T-helper 17 cell (primary cell): ENCODE data around the gene MARK2. TPM values are rescaled to one million over a fixed set of nuclear protein-coding genes. Genes with fewer than 3 reads are reported as not detected.

ENCODE experiments used
- ATAC-seq: fragments of 150-1000 bp; cut with Tn5 transposase; 2 replicates; pipeline ENCODE4 v1.10.0; 2021; ENCODE audit warnings: mild to moderate bottlenecking, moderate library complexity
- DNase-seq, 3 donors: peaks; one replicate each; pipeline versions ENCODE4 v3.0.0 to v3.0.0-alpha.2; 2020 to 2021
- H3K9me3 ChIP-seq: one replicate; pipeline ENCODE4 v1.7.0; 2013; ENCODE audit warnings: low read length, mild to moderate bottlenecking; ENCODE audit not compliant: control insufficient read depth, poor library complexity, severe bottlenecking
- H3K27ac Mint-ChIP-seq: one replicate; pipeline ENCODE4 v1.8.0; 2022; ENCODE audit warnings: mild to moderate bottlenecking, moderate library complexity, mixed read lengths
- H3K27me3 Mint-ChIP-seq: one replicate; pipeline ENCODE4 v1.8.0; 2022; ENCODE audit warnings: mixed read lengths
- H3K36me3 Mint-ChIP-seq: one replicate; pipeline ENCODE4 v1.8.0; 2022; ENCODE audit warnings: low read depth, mixed read lengths
- H3K4me1 Mint-ChIP-seq: one replicate; pipeline ENCODE4 v1.8.0; 2022; ENCODE audit warnings: mild to moderate bottlenecking, mixed read lengths
- H3K4me3 Mint-ChIP-seq: one replicate; pipeline ENCODE4 v1.8.0; 2022; ENCODE audit warnings: mild to moderate bottlenecking, moderate library complexity, mixed read lengths
- total RNA-seq, 4 donors: library from RNA in 2 of 4; stranded (reverse) in 2 of 4; gene quantifications; one replicate each; pipeline ENCODE4 v1.2.3 and lab custom pipeline; 2022 to 2026

MARK2 gene
- total RNA-seq, 2 donors from 2014 or later, result 44.6 to 53.5 TPM

DNA sequence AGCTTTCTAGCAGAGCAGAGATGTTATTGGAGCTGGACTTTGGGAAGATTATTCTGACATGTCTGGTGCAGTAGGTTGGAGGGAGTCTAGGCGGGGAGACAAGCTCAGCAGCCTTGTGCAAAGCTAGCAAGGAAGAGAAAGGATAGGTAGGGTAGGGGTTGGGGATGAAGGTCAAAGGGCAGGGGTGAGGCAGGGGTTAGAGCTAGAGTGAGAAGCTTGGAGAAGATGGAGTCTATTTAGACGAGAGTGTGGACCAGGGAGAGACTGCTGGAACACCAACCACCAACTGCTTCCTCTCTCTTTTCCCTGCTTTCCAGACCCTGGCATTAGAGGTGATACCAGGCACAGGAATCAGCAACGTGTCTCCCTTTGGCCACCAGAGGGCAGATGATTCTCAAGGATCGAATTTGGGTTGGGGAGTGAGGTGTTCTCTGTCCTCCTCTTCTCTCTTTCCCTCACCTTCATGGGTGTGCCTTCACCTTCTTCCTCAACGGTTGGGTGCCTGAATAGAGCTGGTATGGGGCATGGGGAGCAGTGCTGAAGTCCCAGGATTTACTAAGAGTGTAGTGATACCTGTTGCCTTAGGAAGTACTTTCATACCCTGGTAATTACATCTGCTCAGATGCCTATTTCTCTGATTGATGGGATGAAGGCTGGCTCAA, 1.8 kb upstream of the MARK2 start:
- H3K36me3 Mint-ChIP-seq, result peaks cover 14% of the 10 kb centered on the region
- peak overlapping the region; percentile 99 for H3K27ac Mint-ChIP-seq
- no peaks in the 10 kb centered on the region for H3K9me3 ChIP-seq
- no peaks in the 10 kb centered on the region for H3K27me3 Mint-ChIP-seq
- peak overlapping the region; percentile 92 for H3K4me3 Mint-ChIP-seq
- ATAC-seq, result no peak
- peaks cover 42% of the 10 kb centered on the region for H3K4me1 Mint-ChIP-seq
- DNase-seq, result peak; percentile 34 to 70 (median 59)

GRCh38 chr11:63837739-63838138, 1.2 kb upstream of the MARK2 start:
- H3K4me1 Mint-ChIP-seq, result peaks cover 44% of the 10 kb centered on the region
- peaks cover 14% of the 10 kb centered on the region for H3K36me3 Mint-ChIP-seq
- H3K27me3 Mint-ChIP-seq, result no peaks in the 10 kb centered on the region
- H3K4me3 Mint-ChIP-seq, result peak overlapping the region; percentile 92
- no peak for DNase-seq
- ATAC-seq, result no peak
- H3K9me3 ChIP-seq, result no peaks in the 10 kb centered on the region
- H3K27ac Mint-ChIP-seq, result peak overlapping the region; percentile 99

- H3K36me3 Mint-ChIP-seq, result peaks cover 14% of the 10 kb centered on the region
- peaks cover 48% of the 10 kb centered on the region for H3K4me1 Mint-ChIP-seq
- H3K27ac Mint-ChIP-seq, result peak overlapping the region; percentile 99
- no peaks in the 10 kb centered on the region for H3K9me3 ChIP-seq
- H3K27me3 Mint-ChIP-seq, result no peaks in the 10 kb centered on the region
- DNase-seq (no peak), ATAC-seq (no peak)
- peak overlapping the region; percentile 92 for H3K4me3 Mint-ChIP-seq
These were observed 696 bp upstream of the MARK2 start for GRCh38 chr11:63838150-63838677.

DNA sequence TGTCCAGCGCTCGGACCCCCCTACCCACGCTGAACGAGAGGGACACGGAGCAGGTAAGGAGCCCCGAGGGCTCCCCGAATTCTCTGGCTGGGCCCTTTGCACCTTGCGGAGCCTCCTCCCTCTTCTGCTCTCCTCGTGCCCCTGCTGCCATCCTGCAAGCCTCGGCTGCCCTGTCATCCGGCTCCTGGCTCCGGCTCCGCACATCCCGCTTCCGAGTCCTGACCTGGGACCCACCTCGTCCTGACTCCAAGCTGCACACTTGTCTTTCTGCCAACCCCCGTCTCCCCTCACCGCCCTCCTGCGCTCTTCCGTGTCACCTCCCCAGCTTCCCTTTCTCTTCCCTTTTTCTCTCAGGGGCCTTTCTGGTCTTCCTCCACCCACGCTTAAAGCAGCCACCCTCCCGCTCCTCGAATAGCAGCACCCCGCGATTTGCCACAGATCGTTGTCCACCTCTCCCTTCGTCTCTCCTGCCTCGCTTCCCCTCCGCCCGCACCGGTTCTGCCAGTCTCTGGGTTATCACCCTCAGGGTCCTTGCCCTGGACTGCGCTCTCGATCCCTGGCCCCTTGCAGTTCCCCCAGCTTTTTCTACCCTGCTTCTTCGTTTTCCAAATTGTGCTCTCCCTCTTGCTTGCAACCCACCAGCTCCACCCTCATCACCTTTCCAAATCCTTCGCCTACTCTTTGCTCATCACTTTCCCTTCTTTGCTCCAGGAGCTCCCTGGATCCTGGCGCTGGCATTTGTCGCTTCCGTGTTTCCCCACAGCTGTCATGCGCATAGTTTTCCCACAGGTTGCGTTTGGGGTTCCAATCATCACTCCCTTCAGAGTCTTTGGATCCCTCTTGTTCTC, 822 bp downstream of the MARK2 start:
- peak overlapping the region; percentile 100 for H3K4me3 Mint-ChIP-seq
- H3K36me3 Mint-ChIP-seq, result peaks cover 14% of the 10 kb centered on the region
- H3K9me3 ChIP-seq, result no peaks in the 10 kb centered on the region
- peaks cover 52% of the 10 kb centered on the region for H3K4me1 Mint-ChIP-seq
- DNase-seq (peak in 1 of 3 donors; percentile 16), ATAC-seq (no peak)
- no peaks in the 10 kb centered on the region for H3K27me3 Mint-ChIP-seq
- peak overlapping the region; percentile 99 for H3K27ac Mint-ChIP-seq

DNA sequence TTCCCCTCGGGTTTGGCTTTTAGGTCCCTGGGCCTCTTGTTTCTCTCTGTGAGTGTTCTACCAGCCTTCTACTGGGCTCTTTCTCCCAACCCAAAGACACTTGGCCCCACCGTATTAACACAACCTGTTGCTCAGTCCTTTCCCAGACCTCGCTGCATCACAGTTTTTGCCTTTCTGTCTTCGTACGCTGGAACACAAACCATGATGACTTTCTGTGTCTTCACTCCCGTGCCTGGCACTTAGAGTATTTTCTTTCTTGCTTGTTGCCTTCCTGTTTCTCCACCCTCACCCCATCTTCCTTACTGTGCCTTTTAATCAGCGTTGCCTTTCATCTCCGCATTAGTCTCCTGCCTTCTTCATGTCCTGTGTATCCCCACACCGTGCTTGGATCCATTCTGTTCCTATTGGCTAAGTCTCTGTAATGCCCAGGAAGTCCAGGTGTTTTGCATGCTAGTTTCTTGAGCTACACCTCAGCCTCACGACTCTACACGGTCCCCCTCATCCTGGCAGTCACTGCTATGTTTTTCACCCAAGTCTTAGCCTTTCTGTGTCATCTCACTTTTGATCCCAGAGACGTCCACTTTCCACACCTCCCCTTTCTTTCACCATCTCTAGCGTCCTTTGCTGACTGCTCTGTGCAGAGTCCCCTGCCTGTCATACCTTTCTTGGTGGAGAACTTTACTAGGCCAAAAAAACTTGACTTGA, 1.6 kb downstream of the MARK2 start:
- no peaks in the 10 kb centered on the region for H3K9me3 ChIP-seq
- DNase-seq (no peak), ATAC-seq (no peak)
- Mint-ChIP-seq H3K27me3 (no peaks in the 10 kb centered on the region), H3K27ac (peak overlapping the region; percentile 99), H3K4me3 (peak overlapping the region; percentile 100), H3K36me3 (peaks cover 14% of the 10 kb centered on the region), H3K4me1 (peaks cover 57% of the 10 kb centered on the region)

- Mint-ChIP-seq H3K27me3 (no peaks in the 10 kb centered on the region), H3K27ac (peak overlapping the region; percentile 99), H3K4me1 (peaks cover 61% of the 10 kb centered on the region), H3K4me3 (peak overlapping the region; percentile 100), H3K36me3 (peaks cover 14% of the 10 kb centered on the region)
- ATAC-seq, result no peak
- H3K9me3 ChIP-seq, result no peaks in the 10 kb centered on the region
- no peak for DNase-seq
These were observed 2.6 kb downstream of the MARK2 start for GRCh38 chr11:63841554-63841953.

DNA sequence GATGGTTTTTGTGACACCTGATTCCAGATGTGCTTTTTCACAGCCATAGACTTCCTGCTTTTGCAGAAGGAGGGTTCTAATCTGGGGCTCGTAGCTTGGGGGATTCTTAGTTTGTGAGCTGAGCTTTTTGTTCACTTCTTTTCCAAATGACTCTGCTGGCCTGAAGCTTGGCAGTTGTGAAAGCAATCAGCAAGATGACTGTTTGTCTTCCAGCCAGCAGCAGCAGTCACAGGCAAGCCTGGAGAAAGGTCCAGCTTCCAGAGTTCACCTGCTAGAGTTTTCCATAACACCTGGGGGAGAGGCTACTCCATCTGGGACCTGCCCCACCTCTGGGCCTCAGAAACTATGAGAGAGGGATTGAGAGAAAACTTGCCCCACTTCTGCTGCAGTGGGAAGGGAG, 4.1 kb downstream of the MARK2 start:
- H3K4me1 Mint-ChIP-seq, result peaks cover 57% of the 10 kb centered on the region
- ATAC-seq (no peak), DNase-seq (no peak)
- no peak overlapping the region for H3K4me3 Mint-ChIP-seq
- peak overlapping the region; percentile 99 for H3K27ac Mint-ChIP-seq
- no peaks in the 10 kb centered on the region for H3K9me3 ChIP-seq
- no peaks in the 10 kb centered on the region for H3K27me3 Mint-ChIP-seq
- H3K36me3 Mint-ChIP-seq, result peaks cover 14% of the 10 kb centered on the region

GRCh38 chr11:63844836-63845235, 5.9 kb downstream of the MARK2 start:
- DNase-seq, result no peak
- Mint-ChIP-seq H3K36me3 (peaks cover 11% of the 10 kb centered on the region), H3K27me3 (no peaks in the 10 kb centered on the region), H3K4me3 (no peak overlapping the region), H3K27ac (no peak overlapping the region), H3K4me1 (peaks cover 60% of the 10 kb centered on the region)
- H3K9me3 ChIP-seq, result no peaks in the 10 kb centered on the region
- no peak for ATAC-seq

DNA sequence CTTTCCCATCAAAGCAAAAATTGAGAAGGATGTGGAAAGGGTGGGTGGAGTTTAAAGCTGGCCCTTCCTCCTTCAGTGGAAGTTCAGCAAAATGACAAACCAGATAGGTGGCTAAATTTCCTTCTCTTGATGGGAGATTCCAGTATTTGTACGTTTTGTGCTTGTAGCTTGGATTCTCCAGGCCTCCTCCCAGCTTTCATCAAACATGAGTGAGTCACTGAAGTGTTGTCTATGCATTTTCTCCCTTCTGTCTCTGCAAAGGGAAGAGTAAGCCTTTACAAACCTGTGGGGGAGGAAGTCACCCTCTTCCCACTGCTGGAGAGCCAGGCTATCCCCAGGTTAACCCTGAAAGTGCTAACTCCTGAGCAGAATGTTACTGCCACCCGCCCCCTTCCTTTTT, 6.4 kb downstream of the MARK2 start:
- no peaks in the 10 kb centered on the region for H3K27me3 Mint-ChIP-seq
- no peak for ATAC-seq
- H3K4me1 Mint-ChIP-seq, result peaks cover 57% of the 10 kb centered on the region
- no peak for DNase-seq
- H3K27ac Mint-ChIP-seq, result no peak overlapping the region
- no peaks in the 10 kb centered on the region for H3K9me3 ChIP-seq
- peaks cover 8% of the 10 kb centered on the region for H3K36me3 Mint-ChIP-seq
- H3K4me3 Mint-ChIP-seq, result no peak overlapping the region

GRCh38 chr11:63845911-63846310, 7.0 kb downstream of the MARK2 start:
- H3K4me3 Mint-ChIP-seq, result no peak overlapping the region

DNA sequence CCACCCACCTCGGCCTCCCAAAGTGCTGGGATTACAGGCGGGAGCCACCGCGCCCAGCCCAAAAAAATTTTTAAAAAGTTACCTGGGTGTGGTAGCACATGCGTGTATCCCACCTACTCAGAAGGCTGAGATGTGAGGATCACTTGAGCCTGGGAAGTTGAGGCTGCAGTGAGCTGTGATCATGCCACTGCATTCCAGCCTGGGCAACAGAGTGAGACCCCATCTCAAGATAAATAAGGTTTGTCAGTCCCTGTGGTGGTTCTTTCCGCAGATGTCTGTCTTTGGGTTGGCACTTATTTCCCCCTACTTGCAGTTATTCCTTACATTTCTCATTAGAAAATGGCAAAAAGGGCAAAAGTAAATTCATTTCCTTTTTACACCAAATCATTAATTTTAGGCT, 8.0 kb downstream of the MARK2 start:
- H3K4me1 Mint-ChIP-seq, result peaks cover 57% of the 10 kb centered on the region
- no peak for DNase-seq
- peaks cover 4% of the 10 kb centered on the region for H3K36me3 Mint-ChIP-seq
- ATAC-seq, result no peak
- H3K4me3 Mint-ChIP-seq, result no peak overlapping the region
- no peaks in the 10 kb centered on the region for H3K27me3 Mint-ChIP-seq
- peak overlapping the region; percentile 63 for H3K27ac Mint-ChIP-seq
- no peaks in the 10 kb centered on the region for H3K9me3 ChIP-seq

More at GRCh38 chr11:63845911-63846310, 7.0 kb downstream of the MARK2 start:
- Mint-ChIP-seq H3K27ac (no peak overlapping the region), H3K4me1 (peaks cover 57% of the 10 kb centered on the region), H3K27me3 (no peaks in the 10 kb centered on the region), H3K36me3 (peaks cover 3% of the 10 kb centered on the region)
- DNase-seq, result no peak
- no peak for ATAC-seq
- H3K9me3 ChIP-seq, result no peaks in the 10 kb centered on the region

DNA sequence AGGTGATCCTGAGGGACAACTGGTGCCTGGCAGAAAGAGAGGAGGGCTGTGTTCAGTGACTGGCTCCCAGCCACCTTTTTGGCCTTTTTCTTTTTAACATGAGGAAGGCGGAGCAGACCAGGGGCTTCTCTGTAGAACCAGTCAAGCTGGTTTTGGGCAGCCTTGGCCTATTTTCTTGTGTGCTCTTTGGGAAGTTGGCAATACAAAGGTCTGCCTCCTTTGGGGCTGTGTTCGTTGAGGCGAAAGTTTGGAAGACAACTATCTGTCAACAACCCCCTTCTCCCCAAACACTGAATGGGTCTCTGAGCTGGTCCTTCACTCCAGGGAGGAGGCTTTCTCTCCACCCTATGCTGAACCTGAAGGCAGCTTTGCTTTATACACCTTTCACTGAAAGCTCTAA, 8.5 kb downstream of the MARK2 start:
- Mint-ChIP-seq H3K36me3 (peaks cover 4% of the 10 kb centered on the region), H3K27ac (peak overlapping the region; percentile 63), H3K27me3 (no peaks in the 10 kb centered on the region), H3K4me3 (no peak overlapping the region), H3K4me1 (peaks cover 56% of the 10 kb centered on the region)
- no peak for DNase-seq
- no peaks in the 10 kb centered on the region for H3K9me3 ChIP-seq
- no peak for ATAC-seq

DNA sequence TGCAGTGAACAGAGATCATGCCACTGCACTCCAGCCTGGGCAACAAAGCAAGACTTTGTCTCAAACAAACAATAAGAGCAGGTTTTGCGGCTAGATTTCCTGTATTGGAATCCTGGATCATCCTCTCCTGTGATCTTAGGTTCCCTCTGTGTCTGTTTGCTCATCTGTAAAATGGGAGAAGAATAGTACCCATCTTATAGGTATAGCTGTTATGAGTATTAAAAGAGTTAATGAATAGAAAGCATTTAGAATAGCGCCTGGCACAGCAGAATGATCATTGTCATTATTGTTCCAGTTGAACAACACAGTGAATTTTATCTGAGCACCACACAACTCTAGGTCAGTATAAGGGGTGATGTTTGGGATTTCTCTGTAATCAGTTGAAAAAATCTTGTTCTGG, 10.8 kb downstream of the MARK2 start:
- H3K27me3 Mint-ChIP-seq, result no peaks in the 10 kb centered on the region
- H3K9me3 ChIP-seq, result no peaks in the 10 kb centered on the region
- no peak for DNase-seq
- H3K4me3 Mint-ChIP-seq, result no peak overlapping the region
- H3K27ac Mint-ChIP-seq, result no peak overlapping the region
- peaks cover 4% of the 10 kb centered on the region for H3K36me3 Mint-ChIP-seq
- no peak for ATAC-seq
- peaks cover 50% of the 10 kb centered on the region for H3K4me1 Mint-ChIP-seq
